Astrocyte (in vitro differentiated cells and primary cell): ENCODE data around the gene NXN. TPM values are rescaled to one million over a fixed set of nuclear protein-coding genes. Genes with fewer than 3 reads are reported as not detected.
"Not testable (repeated sequence)": the region's sequence is repeated elsewhere in the genome, so short reads cannot be mapped to it uniquely, and the experiment has no call there.

Experiments
- DNase-seq: peaks from one replicate; pipeline ENCODE4 v3.0.0-alpha.2; 2010; ENCODE audit warnings: low read depth
- FAIRE-seq: peaks from 2 replicates; lab custom pipeline; 2011; peaks lifted over from hg19 to GRCh38; lab: Jason Lieb, UNC
- H2AFZ ChIP-seq: 2 replicates; pipeline ENCODE4 v1.6.0; 2012; ENCODE audit warnings: low read depth, low read length, inconsistent platforms
- H3K27ac ChIP-seq: 2 replicates; pipeline ENCODE4 v1.5.1; 2011; ENCODE audit warnings: low read depth, low read length, inconsistent platforms
- H3K27me3 ChIP-seq: 2 replicates; pipeline ENCODE4 v1.6.0; 2011; ENCODE audit warnings: low read length, inconsistent platforms; ENCODE audit not compliant: insufficient read depth
- H3K36me3 ChIP-seq: 2 replicates; pipeline ENCODE4 v1.5.1; 2011; ENCODE audit warnings: low read length, inconsistent platforms; ENCODE audit not compliant: insufficient read depth
- H3K4me1 ChIP-seq: 2 replicates; pipeline ENCODE4 v1.5.1; 2011; ENCODE audit warnings: low read length, inconsistent platforms; ENCODE audit not compliant: insufficient read depth
- H3K4me2 ChIP-seq: 2 replicates; pipeline ENCODE4 v1.6.0; 2012; ENCODE audit warnings: low read length, inconsistent platforms
- H3K4me3 ChIP-seq: 2 replicates; pipeline ENCODE4 v1.5.1; 2011; ENCODE audit warnings: low read depth, mild to moderate bottlenecking, low read length, inconsistent platforms; ENCODE audit not compliant: insufficient read depth
- H3K79me2 ChIP-seq: 2 replicates; pipeline ENCODE4 v1.6.0; 2012; ENCODE audit warnings: mild to moderate bottlenecking, low read length, inconsistent platforms; ENCODE audit not compliant: insufficient read depth
- H3K9ac ChIP-seq: 2 replicates; pipeline ENCODE4 v1.6.0; 2012; ENCODE audit warnings: mild to moderate bottlenecking, low read length, inconsistent platforms
- H3K9me3 ChIP-seq: 2 replicates; pipeline ENCODE4 v1.5.1; 2012; ENCODE audit warnings: low read depth, mild to moderate bottlenecking, low read length, inconsistent platforms; ENCODE audit not compliant: insufficient read depth
- H4K20me1 ChIP-seq: 2 replicates; pipeline ENCODE4 v1.6.0; 2012; ENCODE audit warnings: low read length, inconsistent platforms; ENCODE audit not compliant: insufficient read depth
- H3K27ac Mint-ChIP-seq: one replicate; pipeline ENCODE4 v1.8.0; 2021; ENCODE audit warnings: mild to moderate bottlenecking, mixed read lengths; ENCODE audit not compliant: unreplicated experiment
- H3K27me3 Mint-ChIP-seq: one replicate; pipeline ENCODE4 v1.8.0; 2021; ENCODE audit warnings: low read depth, mixed read lengths; ENCODE audit not compliant: unreplicated experiment
- H3K36me3 Mint-ChIP-seq: one replicate; pipeline ENCODE4 v1.8.0; 2021; ENCODE audit warnings: low read depth, mixed read lengths; ENCODE audit not compliant: unreplicated experiment
- H3K4me1 Mint-ChIP-seq: one replicate; pipeline ENCODE4 v1.8.0; 2021; ENCODE audit warnings: low read depth, mixed read lengths; ENCODE audit not compliant: unreplicated experiment
- H3K4me3 Mint-ChIP-seq: one replicate; pipeline ENCODE4 v1.8.0; 2021; ENCODE audit warnings: mild to moderate bottlenecking, moderate library complexity, mixed read lengths; ENCODE audit not compliant: unreplicated experiment
- H3K9me3 Mint-ChIP-seq: one replicate; pipeline ENCODE4 v1.8.0; 2021; ENCODE audit warnings: mild to moderate bottlenecking, mixed read lengths; ENCODE audit not compliant: unreplicated experiment
- EZH2 ChIP-seq: IDR thresholded peaks from 2 replicates; pipeline ENCODE4 v1.6.1; 2012; ENCODE audit warnings: mild to moderate bottlenecking, low read length, inconsistent platforms; ENCODE audit not compliant: insufficient read depth
- total RNA-seq: library from RNA; stranded (reverse); gene quantifications from 2 replicates; pipeline ENCODE4 v1.2.1, GENCODE V29; 2021
- TF ChIP-seq, protein P1 (sequence below): IDR thresholded peaks from 2 replicates; pipeline ENCODE4 v1.5.1; 2011; ENCODE audit warnings: low read depth, mild to moderate bottlenecking, inconsistent platforms, low read length, moderate library complexity; ENCODE audit not compliant: insufficient read depth

NXN gene
- total RNA-seq, 1 donor from 2014 or later, result 104 TPM

DNA sequence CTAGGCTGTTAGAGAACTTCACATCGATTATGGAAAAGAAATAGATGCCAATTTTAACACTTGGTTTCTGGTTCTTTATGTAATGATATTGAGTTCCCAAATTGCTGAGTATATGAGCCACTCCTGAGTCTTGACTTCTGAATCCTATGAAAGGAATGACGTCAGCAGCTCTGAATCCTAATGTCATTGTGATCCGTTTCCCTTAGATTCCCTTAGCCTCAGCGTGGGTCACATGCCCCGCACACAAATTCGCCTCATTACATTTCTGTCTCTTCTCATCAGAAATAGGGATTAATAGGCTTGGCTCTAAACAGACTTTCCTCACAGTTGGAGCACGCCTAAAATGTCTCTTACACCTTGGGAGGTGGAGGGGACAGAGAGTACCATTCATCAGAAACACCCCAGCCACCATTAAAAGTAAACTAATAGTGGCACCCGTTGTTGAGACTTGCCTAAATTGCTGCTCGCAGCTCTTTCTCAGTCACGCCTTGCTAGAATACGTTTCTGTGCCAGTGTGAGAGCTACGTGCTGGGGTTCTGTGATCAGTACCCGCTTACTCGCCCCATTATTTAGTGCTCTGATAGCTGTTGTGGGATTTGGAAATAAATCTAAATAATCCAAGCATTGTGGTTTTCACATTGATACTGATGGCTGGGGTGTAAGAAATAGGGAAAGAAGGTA, 190.3 kb downstream of the NXN start:
- Histone ChIP-seq H3K36me3 (peaks cover 17% of the 10 kb centered on the region), H3K9ac (no peak overlapping the region), H3K4me3 (no peak overlapping the region), H3K4me1 (peaks cover 6% of the 10 kb centered on the region), H3K79me2 (peaks cover 28% of the 10 kb centered on the region), H3K27ac (no peak overlapping the region), H4K20me1 (peaks cover 25% of the 10 kb centered on the region), H3K27me3 (no peaks in the 10 kb centered on the region), H2AFZ (no peak overlapping the region), H3K4me2 (no peak overlapping the region), H3K9me3 (no peaks in the 10 kb centered on the region)
- peaks cover 17% of the 10 kb centered on the region for H3K4me1 Mint-ChIP-seq
- peak; percentile 14 for DNase-seq
- H3K27me3 Mint-ChIP-seq, result no peaks in the 10 kb centered on the region
- no peak overlapping the region for H3K4me3 Mint-ChIP-seq
- peaks cover 11% of the 10 kb centered on the region for H3K36me3 Mint-ChIP-seq
- no peak for FAIRE-seq
- TF ChIP-seq, protein P1, sequence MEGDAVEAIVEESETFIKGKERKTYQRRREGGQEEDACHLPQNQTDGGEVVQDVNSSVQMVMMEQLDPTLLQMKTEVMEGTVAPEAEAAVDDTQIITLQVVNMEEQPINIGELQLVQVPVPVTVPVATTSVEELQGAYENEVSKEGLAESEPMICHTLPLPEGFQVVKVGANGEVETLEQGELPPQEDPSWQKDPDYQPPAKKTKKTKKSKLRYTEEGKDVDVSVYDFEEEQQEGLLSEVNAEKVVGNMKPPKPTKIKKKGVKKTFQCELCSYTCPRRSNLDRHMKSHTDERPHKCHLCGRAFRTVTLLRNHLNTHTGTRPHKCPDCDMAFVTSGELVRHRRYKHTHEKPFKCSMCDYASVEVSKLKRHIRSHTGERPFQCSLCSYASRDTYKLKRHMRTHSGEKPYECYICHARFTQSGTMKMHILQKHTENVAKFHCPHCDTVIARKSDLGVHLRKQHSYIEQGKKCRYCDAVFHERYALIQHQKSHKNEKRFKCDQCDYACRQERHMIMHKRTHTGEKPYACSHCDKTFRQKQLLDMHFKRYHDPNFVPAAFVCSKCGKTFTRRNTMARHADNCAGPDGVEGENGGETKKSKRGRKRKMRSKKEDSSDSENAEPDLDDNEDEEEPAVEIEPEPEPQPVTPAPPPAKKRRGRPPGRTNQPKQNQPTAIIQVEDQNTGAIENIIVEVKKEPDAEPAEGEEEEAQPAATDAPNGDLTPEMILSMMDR, result no peak
- no peak for TF ChIP-seq EZH2
- H3K27ac Mint-ChIP-seq, result no peak overlapping the region
- H3K9me3 Mint-ChIP-seq, result no peaks in the 10 kb centered on the region

DNA sequence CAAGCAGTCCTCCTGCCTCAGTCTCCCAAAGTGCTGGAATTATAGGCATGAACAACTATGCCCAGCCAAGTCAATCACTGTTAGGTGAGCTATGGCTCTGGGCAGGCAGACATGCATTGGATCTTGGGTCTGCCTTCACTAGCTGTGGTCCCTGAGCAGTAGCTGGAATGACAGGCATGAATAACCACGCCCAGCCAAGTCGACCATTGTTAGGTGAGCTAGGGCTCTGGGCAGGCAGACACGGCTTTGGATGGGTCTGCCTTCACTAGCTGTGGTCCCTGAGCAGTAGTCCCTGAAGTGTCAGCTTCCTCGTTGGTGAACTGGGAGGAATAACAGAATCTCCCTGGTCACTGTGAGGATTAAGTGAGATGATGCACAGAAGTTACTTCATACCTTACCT, 191.0 kb downstream of the NXN start:
- Histone ChIP-seq H3K9me3 (no peaks in the 10 kb centered on the region), H3K27ac (no peak overlapping the region), H2AFZ (no peak overlapping the region), H4K20me1 (peaks cover 23% of the 10 kb centered on the region), H3K4me2 (no peak overlapping the region), H3K27me3 (no peaks in the 10 kb centered on the region), H3K36me3 (peaks cover 17% of the 10 kb centered on the region), H3K4me1 (peaks cover 4% of the 10 kb centered on the region), H3K79me2 (peaks cover 36% of the 10 kb centered on the region), H3K9ac (no peak overlapping the region), H3K4me3 (no peak overlapping the region)
- Mint-ChIP-seq H3K27ac (no peak overlapping the region), H3K36me3 (peaks cover 11% of the 10 kb centered on the region), H3K4me3 (no peak overlapping the region), H3K27me3 (no peaks in the 10 kb centered on the region), H3K9me3 (no peaks in the 10 kb centered on the region), H3K4me1 (peaks cover 19% of the 10 kb centered on the region)
- TF ChIP-seq, protein P1, result no peak
- TF ChIP-seq EZH2, result no peak
- DNase-seq (no peak), FAIRE-seq (no peak)

DNA sequence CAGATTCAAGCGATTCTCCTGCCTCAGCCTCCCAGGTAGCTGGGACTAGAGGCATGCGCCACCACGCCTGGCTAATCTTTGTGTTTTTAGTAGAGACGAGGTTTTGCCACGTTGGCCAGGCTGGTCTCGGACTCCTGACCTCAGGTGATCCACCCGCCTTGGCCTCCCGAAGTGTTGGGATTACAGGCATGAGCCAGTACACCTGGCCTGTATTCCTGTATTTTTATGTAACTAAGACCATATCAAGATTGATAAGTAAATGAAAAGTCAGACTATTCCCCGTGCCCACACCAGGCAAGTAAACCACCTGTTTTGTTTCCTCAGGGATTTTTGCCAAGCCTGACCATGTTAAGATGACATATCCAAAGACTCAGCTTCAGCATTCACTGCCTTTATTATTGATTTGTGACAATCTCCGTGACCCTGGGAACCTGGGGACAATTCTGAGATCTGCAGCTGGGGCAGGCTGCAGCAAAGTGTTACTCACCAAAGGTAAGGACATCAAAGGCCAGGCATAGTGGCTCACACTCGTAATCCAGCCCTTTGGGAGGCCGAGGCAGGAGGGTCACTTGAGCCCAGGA, 191.8 kb downstream of the NXN start:
- FAIRE-seq (no peak), DNase-seq (no peak)
- Mint-ChIP-seq H3K27me3 (no peaks in the 10 kb centered on the region), H3K4me1 (peaks cover 21% of the 10 kb centered on the region), H3K9me3 (no peaks in the 10 kb centered on the region), H3K36me3 (peaks cover 13% of the 10 kb centered on the region), H3K4me3 (no peak overlapping the region), H3K27ac (no peak overlapping the region)
- no peak overlapping the region for H3K9ac ChIP-seq
- H3K9me3 ChIP-seq, result no peaks in the 10 kb centered on the region
- TF ChIP-seq, protein P1, result no peak
- TF ChIP-seq EZH2, result no peak
- H3K27me3 ChIP-seq, result no peaks in the 10 kb centered on the region
- peaks cover 16% of the 10 kb centered on the region for H3K36me3 ChIP-seq
- H3K4me3 ChIP-seq, result no peak overlapping the region
- H3K79me2 ChIP-seq, result peaks cover 44% of the 10 kb centered on the region
- H3K4me2 ChIP-seq, result no peak overlapping the region
- H3K27ac ChIP-seq, result no peak overlapping the region
- H2AFZ ChIP-seq, result no peak overlapping the region
- H3K4me1 ChIP-seq, result peaks cover 7% of the 10 kb centered on the region
- peaks cover 20% of the 10 kb centered on the region for H4K20me1 ChIP-seq

DNA sequence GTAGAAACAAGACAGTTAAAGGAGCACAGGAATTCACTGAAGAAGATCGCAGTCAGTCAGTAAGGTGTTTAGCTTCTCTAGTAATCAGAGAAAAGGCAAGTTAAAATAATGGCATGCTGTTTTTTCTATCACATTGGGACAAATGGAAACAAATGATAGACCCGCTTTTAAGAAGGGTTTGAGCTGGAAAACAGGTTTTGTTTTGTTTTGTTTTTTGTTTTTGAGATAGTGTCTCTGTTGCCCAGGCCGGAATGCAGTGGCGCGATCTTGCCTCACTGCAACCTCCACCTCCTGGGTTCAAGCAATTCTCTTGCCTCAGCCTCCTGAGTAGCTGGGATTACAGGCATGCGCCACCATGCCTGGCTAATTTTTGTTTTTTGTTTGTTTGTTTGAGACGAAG, 193.7 kb downstream of the NXN start:
- H3K4me3 Mint-ChIP-seq, H3K36me3 Mint-ChIP-seq, H3K4me2 ChIP-seq, H3K27me3 ChIP-seq, H4K20me1 ChIP-seq, H3K27ac ChIP-seq, H3K27ac Mint-ChIP-seq, H2AFZ ChIP-seq, H3K9ac ChIP-seq, H3K27me3 Mint-ChIP-seq, H3K4me3 ChIP-seq, H3K4me1 ChIP-seq, H3K9me3 Mint-ChIP-seq, FAIRE-seq, H3K9me3 ChIP-seq, DNase-seq: not testable (repeated sequence)
- H3K36me3 ChIP-seq, result peaks cover 11% of the 10 kb centered on the region
- H3K4me1 Mint-ChIP-seq, result peaks cover 18% of the 10 kb centered on the region
- peaks cover 60% of the 10 kb centered on the region for H3K79me2 ChIP-seq
